Measurements from ENCODE around the gene MRPL12. TPM values are rescaled to one million over a fixed set of nuclear protein-coding genes. Genes with fewer than 3 reads are reported as not detected.

Gene MRPL12
- total and polyA plus RNA-seq, 9 of the 15 experiments (the other 6 are each of a cell fraction or from before 2014, with no cell fraction given), result 0.94 to 338 (median 100) TPM

GRCh38 chr17:81694810-81695209 lies 8.4 kb upstream of the MRPL12 start:
- ChIA-PET CTCF (ENCODE audit: low intra/inter-chr PET ratio) (no interaction called here), POLR2A (interaction anchor here (0.5 to 2.4 kb wide), 3 partner anchors 10 to 192 kb away, joined by 3 to 24 read pairs (median 3); partner anchors contain the start of genes ARL16 and HGS)
- peaks cover 0 to 44% of the 10 kb centered on the region in 2 experiments; a peak in 2 of 5 replicates for H3K4me1 ChIP-seq (replicated peaks in 1 of 2; ENCODE audit: control insufficient read depth in 2 of 2, insufficient read depth in 2 of 2, low read length in 2 of 2)
- peaks cover 4% of the 10 kb centered on the region for H3K79me2 ChIP-seq (ENCODE audit: control insufficient read depth, insufficient read depth, low read length)
- in situ Hi-C loops (cut with MboI) (no loop called here), intact Hi-C loops (cut with micrococcal nuclease) (no loop called here)
- ATAC-seq, result no peak
- H3K27ac ChIP-seq (ENCODE audit: extremely low read depth, low read depth, low read length), result no peak overlapping the region
- H3K9me3 ChIP-seq (replicated peaks; ENCODE audit: control insufficient read depth, insufficient read depth, low read depth, low read length), result no peaks in the 10 kb centered on the region
- H3K4me3 ChIP-seq, result no peak overlapping the region
- H3K27me3 ChIP-seq (ENCODE audit: control insufficient read depth in 2 of 2, insufficient read depth in 2 of 2, low read length in 2 of 2), result no peaks in the 10 kb centered on the region
- peaks cover 3% of the 10 kb centered on the region for H3K9me1 ChIP-seq (ENCODE audit: control insufficient read depth, insufficient read depth, low read length)
- no peak overlapping the region for H2AFZ ChIP-seq (ENCODE audit: low read depth, low read length)
- no peak for FAIRE-seq
- no peak overlapping the region for H3K9ac ChIP-seq (ENCODE audit: insufficient read depth in 1 of 2, low read depth in 2 of 2, low read length in 2 of 2)
- H4K20me1 ChIP-seq (replicated peaks; ENCODE audit: control insufficient read depth, insufficient read depth, low read length), result 0 out of 2 replicates have a peak, but pooled peaks cover 5% of the 10 kb centered on the region
- WGBS (ENCODE audit: insufficient coverage, low coverage, missing lambda C conversion rate), result 82% methylated on average over 7 of the region's 19 CpGs
- no TSS peak for BruUV-seq (replicated peaks)
- TF ChIP-seq FOS (IDR thresholded peaks at IDR 0.05; ENCODE audit: extremely low read depth, insufficient read length) (no peak), ATF3 (IDR thresholded peaks at IDR 0.05) (no peak), ATF3 (CRISPR knock-in tag; conservative IDR thresholded peaks at IDR 0.05) (no peak), CTCFL (IDR thresholded peaks at IDR 0.05; ENCODE audit: borderline replicate concordance, insufficient read depth, low read depth, low read length, poor library complexity, severe bottlenecking) (no peak), POLR2G (IDR thresholded peaks at IDR 0.05; ENCODE audit: low read depth, low read length) (peak; percentile 52; the same call in 1 of the 2 replicates), HMGXB4 (CRISPR knock-in tag; IDR thresholded peaks at IDR 0.05) (no peak)
- no peak overlapping the region for H3K4me2 ChIP-seq (ENCODE audit: insufficient read depth, low read length)
- DNase-seq (ENCODE audit: extremely low read depth in 1 of 4, low spot score in 3 of 4), result no peak
- peaks cover 98% of the 10 kb centered on the region for H3K36me3 ChIP-seq (ENCODE audit: control insufficient read depth, insufficient read depth, low read length)
